NCI-H2227 treated with DMSO at 0.1 percent for 48 hours (cell line): ENCODE measurements around the gene NR2F1-AS1.

Source experiments
- DNase-seq: peaks from one replicate; lab custom pipeline; 2025; lab: John Stamatoyannopoulos, UW

The NR2F1-AS1 gene

GRCh38 chr5:93580927-93581445 is at the start of gene NR2F1-AS1:
Gene NR2F1-AS1 (minus strand): TSS chr5:93581219.
- DNase-seq, result no peak

GRCh38 chr5:93626801-93627200 is 45.8 kb upstream of the NR2F1-AS1 start:
- DNase-seq, result no peak

GRCh38 chr5:93623153-93623552 is 42.1 kb upstream of the NR2F1-AS1 start:
- no peak for DNase-seq

- DNase-seq, result no peak
Observed at GRCh38 chr5:93622240-93622885, 41.3 kb upstream of the NR2F1-AS1 start.

- no peak for DNase-seq
Observed at GRCh38 chr5:93621327-93621798, 40.3 kb upstream of the NR2F1-AS1 start.

GRCh38 chr5:93620487-93621326 is 39.7 kb upstream of the NR2F1-AS1 start:
- DNase-seq, result no peak

GRCh38 chr5:93616538-93617174 is 35.6 kb upstream of the NR2F1-AS1 start:
- DNase-seq, result no peak

- no peak for DNase-seq
Observed at GRCh38 chr5:93612855-93613243, 31.8 kb upstream of the NR2F1-AS1 start.

- no peak for DNase-seq
Observed at GRCh38 chr5:93611976-93612854, 31.2 kb upstream of the NR2F1-AS1 start.

GRCh38 chr5:93611273-93611975 is 30.4 kb upstream of the NR2F1-AS1 start:
- DNase-seq, result no peak

- DNase-seq, result no peak
Observed at GRCh38 chr5:93610581-93611272, 29.7 kb upstream of the NR2F1-AS1 start.

- DNase-seq, result no peak
Observed at GRCh38 chr5:93609762-93610161, 28.7 kb upstream of the NR2F1-AS1 start.

GRCh38 chr5:93608855-93609254 is 27.8 kb upstream of the NR2F1-AS1 start:
- no peak for DNase-seq

GRCh38 chr5:93607367-93608258 is 26.6 kb upstream of the NR2F1-AS1 start:
- no peak for DNase-seq

GRCh38 chr5:93606382-93606752 is 25.3 kb upstream of the NR2F1-AS1 start:
- no peak for DNase-seq

- no peak for DNase-seq
Observed at GRCh38 chr5:93604644-93605515, 23.9 kb upstream of the NR2F1-AS1 start.

- DNase-seq, result no peak
Observed at GRCh38 chr5:93603793-93604643, 23.0 kb upstream of the NR2F1-AS1 start.
